ENCODE measurements around the gene HLA-B.

GRCh38 chr6:31362751-31363150 lies 5.8 kb upstream of the HLA-B start:
- TF ChIP-seq POLR2A (IDR thresholded peaks at IDR 0.05) = no peak
- TF ChIP-seq, protein P1, sequence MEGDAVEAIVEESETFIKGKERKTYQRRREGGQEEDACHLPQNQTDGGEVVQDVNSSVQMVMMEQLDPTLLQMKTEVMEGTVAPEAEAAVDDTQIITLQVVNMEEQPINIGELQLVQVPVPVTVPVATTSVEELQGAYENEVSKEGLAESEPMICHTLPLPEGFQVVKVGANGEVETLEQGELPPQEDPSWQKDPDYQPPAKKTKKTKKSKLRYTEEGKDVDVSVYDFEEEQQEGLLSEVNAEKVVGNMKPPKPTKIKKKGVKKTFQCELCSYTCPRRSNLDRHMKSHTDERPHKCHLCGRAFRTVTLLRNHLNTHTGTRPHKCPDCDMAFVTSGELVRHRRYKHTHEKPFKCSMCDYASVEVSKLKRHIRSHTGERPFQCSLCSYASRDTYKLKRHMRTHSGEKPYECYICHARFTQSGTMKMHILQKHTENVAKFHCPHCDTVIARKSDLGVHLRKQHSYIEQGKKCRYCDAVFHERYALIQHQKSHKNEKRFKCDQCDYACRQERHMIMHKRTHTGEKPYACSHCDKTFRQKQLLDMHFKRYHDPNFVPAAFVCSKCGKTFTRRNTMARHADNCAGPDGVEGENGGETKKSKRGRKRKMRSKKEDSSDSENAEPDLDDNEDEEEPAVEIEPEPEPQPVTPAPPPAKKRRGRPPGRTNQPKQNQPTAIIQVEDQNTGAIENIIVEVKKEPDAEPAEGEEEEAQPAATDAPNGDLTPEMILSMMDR (IDR thresholded peaks at IDR 0.05) = no peak

Measured in right lobe of liver (tissue), 4 donors.